Measurements from ENCODE around the gene CDT1.
"Not testable (repeated sequence)": the region's sequence is repeated elsewhere in the genome, so short reads cannot be mapped to it uniquely, and the experiment has no call there.

Gene CDT1

GRCh38 chr16:88768071-88768783 is 35.4 kb upstream of the CDT1 start:
- no peak for DNase-seq (ENCODE audit: low spot score)

DNA sequence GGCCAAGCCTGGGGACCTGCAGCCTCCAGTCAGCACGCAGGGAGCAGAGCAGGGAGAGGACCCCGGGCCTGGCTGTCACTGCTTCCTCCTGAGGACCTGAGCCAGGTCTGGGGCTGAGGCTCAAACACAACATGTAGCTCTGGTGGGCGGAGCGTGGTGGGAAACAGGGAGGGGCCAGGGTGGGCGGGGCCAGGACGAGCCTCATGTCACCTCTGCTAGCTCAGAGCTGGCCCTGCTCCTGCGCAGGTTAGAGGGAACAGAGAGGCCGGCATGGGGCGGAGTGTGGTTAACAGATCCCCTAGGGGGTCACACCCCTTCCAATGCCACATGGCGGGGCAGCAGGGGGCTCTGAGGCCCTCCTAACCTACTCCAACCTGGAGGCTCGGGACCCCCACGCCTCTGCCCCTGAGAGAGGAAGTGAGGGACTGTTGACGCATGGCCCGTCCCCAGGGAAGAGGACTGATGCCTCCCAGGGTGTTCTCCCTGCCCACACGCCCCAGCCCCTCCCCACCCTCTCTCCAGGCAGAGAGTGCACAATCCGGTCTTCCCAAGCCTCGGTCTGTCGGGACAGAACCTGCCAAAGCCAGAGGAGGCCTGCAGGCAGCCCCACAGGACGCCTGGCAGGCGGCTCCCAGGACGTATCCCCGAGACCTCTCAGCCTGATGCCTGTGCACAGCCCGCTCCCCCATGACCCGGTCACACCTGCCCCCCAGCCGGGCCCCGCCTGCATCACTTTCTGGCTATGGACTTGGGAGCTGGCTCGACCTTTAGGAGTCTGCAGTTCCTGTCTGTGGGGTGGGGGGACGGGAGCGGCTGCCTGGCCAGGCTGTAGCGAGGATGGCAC is 33.8 kb upstream of the CDT1 start:
- no peak for DNase-seq (ENCODE audit: low spot score)

DNA sequence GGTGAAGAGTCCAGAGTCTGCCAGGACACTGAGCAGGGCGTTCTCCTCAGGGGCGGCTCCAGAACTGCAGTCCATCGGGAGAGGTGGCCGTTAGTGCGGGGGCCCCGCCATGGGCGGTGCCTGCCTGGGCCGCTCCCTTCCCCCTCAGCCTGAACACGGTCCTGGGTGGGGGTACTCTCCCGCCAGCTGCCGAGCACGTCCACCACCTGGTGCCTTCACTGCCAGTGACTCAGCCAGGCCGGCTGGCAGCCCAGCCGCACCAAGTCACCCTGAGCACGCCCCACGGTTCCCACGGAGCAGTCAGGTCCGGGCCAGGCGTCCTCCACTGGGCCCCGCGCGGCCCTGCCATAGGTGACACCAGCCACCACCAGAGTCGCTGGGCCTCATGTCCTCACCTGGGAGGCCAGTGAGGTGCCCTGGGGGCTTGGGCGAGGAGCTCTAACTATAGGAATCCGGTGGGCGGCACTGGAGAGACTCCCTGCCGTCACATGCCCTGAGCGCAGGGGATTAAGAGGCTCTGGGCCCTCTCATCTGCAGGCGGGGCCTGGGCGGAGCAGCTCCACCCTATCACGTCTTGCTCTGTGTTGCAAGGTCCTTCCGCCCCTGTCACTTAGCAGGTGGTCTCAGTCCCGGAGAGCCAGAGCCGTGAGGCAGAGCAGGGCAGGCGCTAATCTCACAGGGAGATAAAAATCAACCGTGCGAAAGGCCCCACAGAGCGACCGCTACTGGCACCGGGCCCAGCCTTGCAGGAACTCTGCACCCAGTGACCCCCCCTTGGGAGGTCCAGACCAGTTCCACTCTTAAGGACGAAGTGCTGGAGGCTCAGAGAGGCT is 32.9 kb upstream of the CDT1 start:
- DNase-seq (ENCODE audit: low spot score) = no peak

- no peak for DNase-seq (ENCODE audit: low spot score)
Observed at GRCh38 chr16:88771294-88771772, 32.3 kb upstream of the CDT1 start.

GRCh38 chr16:88771781-88772180 is 31.8 kb upstream of the CDT1 start:
- DNase-seq (ENCODE audit: low spot score) = not testable (repeated sequence)

DNA sequence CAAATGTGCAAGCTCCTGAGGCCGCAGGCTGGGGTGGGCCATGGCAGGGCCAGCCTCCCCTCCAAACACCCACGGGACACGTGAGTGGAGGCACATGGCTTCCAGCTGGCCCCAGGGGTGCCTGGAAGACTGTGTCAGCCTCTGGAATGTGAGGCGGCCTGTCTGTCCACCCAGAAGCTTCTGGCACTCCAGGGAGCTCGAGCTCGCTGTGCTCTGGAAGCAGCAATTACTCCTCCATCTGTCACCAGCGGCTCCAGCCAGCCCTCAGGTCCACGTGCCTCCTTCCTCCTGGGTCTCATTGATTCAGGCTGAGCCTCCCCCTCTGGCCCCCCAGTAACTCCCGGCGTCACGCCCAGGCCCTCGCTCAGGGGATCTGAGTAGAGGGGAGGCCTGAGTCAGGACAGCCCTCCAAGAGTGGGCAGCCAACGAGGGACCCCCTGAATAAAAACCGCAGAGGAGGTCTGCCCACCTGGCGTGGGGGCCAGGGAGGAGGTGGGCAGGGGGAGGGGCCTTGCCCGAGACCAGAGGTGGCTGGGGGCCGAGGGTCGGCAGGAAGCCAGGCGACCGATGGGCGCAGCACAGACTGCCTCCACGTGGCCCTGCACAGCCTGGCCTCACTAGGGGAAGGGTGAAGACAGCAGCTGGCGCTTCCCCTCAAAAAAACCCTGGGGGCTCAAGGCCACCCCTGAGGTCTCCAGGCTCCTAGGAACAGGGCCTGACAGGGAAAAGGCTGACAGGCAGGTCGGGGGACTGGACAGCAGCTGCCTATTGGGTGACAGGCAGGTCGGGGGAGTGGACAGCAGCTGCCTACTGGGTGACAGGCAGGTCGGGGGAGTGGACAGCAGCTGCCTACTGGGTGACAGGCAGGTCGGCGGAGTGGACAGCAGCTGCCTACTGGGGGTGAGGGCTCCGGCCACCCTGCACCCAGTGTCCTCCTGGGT is 30.4 kb upstream of the CDT1 start:
- no peak for DNase-seq (ENCODE audit: low spot score)

GRCh38 chr16:88773812-88774291 is 29.7 kb upstream of the CDT1 start:
- no peak for DNase-seq (ENCODE audit: low spot score)

- DNase-seq (ENCODE audit: low spot score) = no peak
Observed at GRCh38 chr16:88774544-88775393, 28.8 kb upstream of the CDT1 start.

DNA sequence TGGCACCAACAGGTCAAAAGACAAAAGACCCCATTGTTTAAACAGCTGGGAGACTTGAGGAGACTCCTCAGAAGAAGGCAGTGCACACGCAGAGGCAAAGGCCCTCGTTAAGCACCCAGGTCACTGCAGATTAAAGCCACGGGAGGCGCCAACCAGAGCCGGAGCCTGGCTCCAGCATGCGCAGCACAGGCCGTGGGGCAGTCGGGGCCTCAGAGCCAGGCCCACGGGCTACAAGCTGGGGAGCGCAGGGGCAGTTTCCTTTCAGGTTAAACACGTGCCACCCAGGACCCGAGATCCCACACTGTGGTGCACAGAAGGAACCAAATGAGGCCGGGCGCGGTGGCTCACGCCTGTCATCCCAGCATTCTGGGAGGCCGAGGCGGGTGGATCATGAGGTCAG is 27.8 kb upstream of the CDT1 start:
- no peak for DNase-seq (ENCODE audit: low spot score)

DNA sequence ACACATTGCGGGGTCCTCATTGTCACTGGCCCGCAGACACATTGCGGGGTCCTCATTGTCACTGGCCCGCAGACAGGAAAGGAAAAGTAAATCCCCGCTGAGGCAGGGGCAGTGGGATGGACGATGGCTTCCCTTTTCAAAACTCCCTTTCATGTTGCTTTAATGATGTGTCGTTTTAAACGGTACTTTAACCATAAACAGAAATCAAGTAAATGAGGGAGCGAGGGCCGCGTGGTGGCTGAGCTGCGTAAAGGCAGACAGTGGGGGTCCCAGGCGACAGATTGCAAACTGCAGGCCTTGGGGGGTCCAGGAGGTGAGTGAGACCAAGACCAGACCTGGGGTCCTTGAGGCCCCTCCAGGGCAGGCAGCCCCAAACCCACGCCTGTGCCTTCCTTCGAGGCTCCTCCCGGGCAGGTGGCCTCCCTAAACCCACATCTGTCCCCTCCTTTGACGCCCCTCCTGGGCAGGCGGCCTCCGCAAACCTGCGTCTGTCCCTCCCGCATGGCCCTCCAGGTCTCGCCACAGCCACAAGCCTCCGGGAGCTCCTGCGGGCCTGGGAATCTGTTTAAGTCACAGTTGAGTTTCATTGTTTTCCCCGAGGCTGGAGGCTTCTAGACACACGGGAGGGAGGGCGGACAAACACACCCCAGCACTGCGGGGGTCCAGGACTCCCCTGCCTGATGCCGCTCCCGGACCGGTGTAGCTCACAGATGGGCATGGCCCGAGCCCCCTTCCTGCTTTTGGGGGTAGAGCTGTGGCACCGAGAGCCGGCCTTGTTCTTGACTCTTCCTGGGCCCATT is 25.9 kb upstream of the CDT1 start:
- no peak for DNase-seq (ENCODE audit: low spot score)

GRCh38 chr16:88778271-88778525 is 25.4 kb upstream of the CDT1 start:
- no peak for DNase-seq (ENCODE audit: low spot score)

DNA sequence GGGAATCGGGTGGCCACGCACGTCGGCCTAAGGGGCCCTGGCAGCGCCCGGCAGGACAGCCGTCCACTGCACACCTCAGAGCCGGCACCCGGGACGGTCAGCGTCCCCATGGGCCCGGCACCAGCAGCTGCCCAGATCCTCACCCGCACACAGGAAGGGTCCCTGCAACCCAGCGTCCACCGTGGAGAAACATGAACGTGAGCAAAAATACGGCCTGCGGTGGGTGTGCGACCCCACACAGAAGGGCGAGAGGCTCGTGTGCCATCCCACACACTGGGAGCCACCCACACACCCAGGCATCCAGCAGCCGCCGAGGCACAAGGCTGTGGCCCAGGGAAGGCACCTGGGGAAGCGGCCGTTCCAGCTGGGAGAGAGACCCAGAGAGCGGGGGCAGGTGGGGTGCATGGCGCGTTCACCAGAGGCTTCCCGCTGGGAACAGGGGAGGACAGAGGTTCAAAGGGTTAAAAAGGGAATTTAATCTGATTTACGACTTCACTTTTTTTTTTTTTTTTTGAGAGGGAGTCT is 25.0 kb upstream of the CDT1 start:
- no peak for DNase-seq (ENCODE audit: low spot score)

- no peak for DNase-seq (ENCODE audit: low spot score)
Observed at GRCh38 chr16:88779406-88780141, 24.0 kb upstream of the CDT1 start.

DNA sequence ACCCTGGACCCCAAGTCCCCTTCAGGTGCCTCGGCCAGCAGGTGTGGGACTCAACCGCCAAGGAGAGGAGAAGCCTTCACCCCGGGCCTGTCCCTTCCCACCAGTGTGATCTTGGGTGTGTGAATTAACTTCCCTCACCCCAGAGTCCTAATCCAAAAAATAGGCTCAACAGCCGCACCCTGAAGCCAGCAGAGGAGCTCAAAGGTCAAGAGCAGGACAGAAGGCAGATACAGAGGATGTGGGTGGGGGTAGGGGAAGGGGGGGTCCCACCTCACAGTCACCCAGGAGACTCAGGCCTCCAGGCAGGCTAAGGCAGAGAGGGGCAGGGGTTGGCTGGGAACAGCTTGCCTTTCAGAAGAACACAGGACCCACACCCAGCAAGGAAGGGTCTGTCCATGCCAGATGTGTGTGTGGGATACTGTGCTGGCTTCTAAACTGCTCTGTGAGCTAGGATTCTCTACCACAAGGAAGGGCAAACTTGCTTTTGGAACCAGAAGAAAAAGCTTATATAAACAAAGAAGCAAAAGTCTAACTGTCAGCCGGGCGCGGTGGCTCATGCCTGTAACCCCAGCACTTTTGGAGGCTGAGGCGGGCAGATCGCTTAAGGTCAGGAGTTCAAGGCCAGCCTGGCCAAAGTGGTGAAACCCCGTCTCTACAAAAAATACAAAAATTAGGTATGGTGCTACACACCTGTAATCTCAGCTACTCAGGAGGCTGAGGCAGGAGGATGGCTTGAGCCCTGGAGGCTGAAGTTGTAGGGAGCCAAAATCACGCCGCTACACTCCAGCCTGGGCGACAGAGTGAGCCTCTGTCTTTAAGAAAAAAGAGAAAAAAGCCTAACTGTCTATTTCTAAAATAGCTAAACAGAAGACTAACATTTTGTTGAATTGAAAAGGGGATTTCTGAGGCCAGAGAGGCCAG is 23.2 kb upstream of the CDT1 start:
- DNase-seq (ENCODE audit: low spot score) = no peak

DNA sequence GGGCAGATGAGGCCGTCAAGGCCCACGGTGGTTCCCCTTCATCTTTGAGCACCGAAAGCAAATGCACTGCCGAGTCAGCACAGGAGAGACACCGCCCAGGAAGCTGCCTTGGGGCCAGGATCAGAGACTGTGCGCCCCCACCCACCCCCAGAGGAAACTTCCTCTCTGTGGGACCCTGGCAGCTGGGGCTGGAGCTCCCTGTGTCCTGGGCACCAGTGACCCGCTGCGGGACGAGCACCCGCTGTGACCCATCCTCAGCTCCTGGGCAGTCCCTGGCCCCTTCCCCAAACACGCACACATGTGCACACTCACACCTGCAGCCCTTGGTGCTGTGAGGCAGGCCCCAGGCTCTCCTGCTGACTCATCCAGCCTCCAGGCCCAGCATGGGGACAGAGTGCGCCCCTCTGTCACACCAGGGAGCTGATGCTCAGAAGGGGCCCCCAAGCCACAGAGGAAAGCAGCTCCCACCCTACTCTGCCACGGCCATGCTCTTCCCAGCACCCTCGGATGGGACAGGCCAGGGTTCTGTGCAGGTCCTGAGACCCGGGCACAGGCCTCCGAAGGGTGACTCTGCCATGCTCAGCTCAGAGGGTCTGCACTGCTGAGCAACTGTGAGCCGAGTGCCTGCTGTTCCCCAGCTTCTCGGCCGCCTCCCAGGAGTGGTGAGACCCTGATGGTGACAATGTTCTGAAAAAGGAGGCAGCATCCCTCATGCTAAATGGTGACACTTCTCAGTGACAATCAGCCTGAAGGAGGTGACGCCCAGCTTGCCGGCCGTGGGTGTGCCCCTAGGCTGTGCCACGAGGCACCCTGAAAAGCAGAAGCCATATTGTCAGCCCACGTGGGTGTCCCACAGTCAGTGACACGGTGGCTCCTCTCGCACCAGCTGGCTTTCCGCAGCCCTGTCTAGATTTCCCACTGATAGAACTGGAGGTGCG is 22.2 kb upstream of the CDT1 start:
- DNase-seq (ENCODE audit: low spot score) = peak; percentile 76

All from CD4-positive, alpha-beta T cell treated with Interleukin-2 at 100 ng/mL for 4 hours (primary cell).